ENCODE measurements around the gene RBCK1.
A peak's percentile ranks its signal among the peaks of the same experiment; 100 is the strongest.

The RBCK1 gene

GRCh38 chr20:460707-461106 is 52.6 kb downstream of the RBCK1 start:
- Histone ChIP-seq H3K36me3 (peaks cover 0 to 12% (median 4%) of the 10 kb centered on the region in 11 experiments; a peak in 3 of 22 replicates), H3K27ac (peak overlapping the region in 8 of 11 experiments; percentile 83 to 93 (median 90); a peak in 10 of 22 replicates), H3K4me2 (peak overlapping the region; percentile 73 to 94 (median 86)), H4K20me1 (peaks cover 57 to 66% (median 64%) of the 10 kb centered on the region in 11 experiments), H3K9ac (peak overlapping the region; percentile 87 to 98 (median 92); a peak in 17 of 22 replicates), H3K4me3 (peak overlapping the region; percentile 67 to 94 (median 82); a peak in 15 of 20 replicates), H3K4me1 (peaks cover 40 to 44% (median 42%) of the 10 kb centered on the region in 10 experiments), H3K27me3 (no peaks in the 10 kb centered on the region), H3K9me3 (replicated peaks in 1 of 11) (no peaks in the 10 kb centered on the region)
- no peak for TF ChIP-seq Cebpa-rat (IDR thresholded peaks at IDR 0.05)

GRCh38 chr20:461254-462198 is 53.4 kb downstream of the RBCK1 start:
- peaks cover 0 to 6% (median under 1%) of the 10 kb centered on the region in 11 experiments; a peak in 2 of 22 replicates for H3K36me3 ChIP-seq
- H3K27ac ChIP-seq = peak overlapping the region; percentile 83 to 93 (median 90)
- H4K20me1 ChIP-seq = peaks cover 49 to 57% (median 56%) of the 10 kb centered on the region in 11 experiments
- H3K9ac ChIP-seq = peak overlapping the region; percentile 87 to 98 (median 92)
- H3K9me3 ChIP-seq (replicated peaks in 1 of 11) = no peaks in the 10 kb centered on the region
- peaks cover 40 to 44% (median 42%) of the 10 kb centered on the region in 10 experiments for H3K4me1 ChIP-seq
- TF ChIP-seq Cebpa-rat (IDR thresholded peaks at IDR 0.05) = 0 out of 22 replicates have a peak, but pooled peaks of 2 of the 11 experiments have one; percentile 6 to 15
- H3K4me3 ChIP-seq = peak overlapping the region; percentile 67 to 94 (median 82)
- H3K27me3 ChIP-seq = no peaks in the 10 kb centered on the region
- peak overlapping the region; percentile 73 to 94 (median 86) for H3K4me2 ChIP-seq

DNA sequence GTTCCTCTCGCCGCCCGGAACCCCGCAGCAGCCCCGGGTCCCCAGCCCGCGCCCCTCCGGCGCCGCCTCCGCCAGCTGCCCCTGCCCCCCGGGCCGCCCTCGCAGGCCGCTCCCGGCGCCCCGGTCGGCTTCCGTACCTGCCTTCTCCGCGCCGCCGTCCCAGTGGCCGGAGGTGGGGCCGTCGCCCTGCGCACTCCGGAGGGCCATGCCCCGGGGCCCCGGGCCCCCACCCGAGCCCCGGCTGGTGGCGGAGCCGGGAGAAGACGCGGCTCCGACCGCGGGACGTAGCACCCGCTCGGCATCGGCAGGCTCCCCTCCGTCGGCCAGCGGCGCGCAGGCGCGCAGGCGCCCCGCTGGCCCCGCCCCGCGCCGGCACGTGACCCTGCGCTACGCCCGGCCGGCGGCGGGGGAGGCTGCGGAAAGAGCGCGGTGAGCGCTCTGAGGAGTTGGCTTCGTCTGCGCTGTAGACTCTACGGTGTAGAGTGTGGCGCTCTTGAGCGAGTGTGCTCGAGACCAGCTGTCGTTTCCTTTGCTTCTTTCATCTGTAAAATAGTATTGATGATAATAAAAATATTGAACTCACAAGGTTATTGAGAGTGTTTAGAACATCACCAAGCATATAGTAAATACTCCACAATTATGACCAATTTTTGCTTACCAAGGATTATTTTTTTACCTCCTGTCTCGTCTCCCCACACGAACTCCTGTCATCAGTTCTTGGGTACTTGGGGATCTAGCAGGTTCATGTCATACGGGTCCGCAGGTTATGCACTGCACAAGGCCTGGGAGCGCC is 54.3 kb downstream of the RBCK1 start, which contains the start of gene TBC1D20:
TBC1D20 (minus strand) TSS at position 335 of the 793 bp plus-strand sequence; CDS start at position 207, 128 bp downstream.
- no peak for TF ChIP-seq Cebpa-rat (IDR thresholded peaks at IDR 0.05)
- Histone ChIP-seq H3K4me2 (peak within 1 kb of the TSS; percentile 75 to 94 (median 86)), H4K20me1 (peaks cover 41 to 49% (median 47%) of the 10 kb centered on the region in 11 experiments), H3K4me1 (peaks cover 40 to 44% (median 42%) of the 10 kb centered on the region in 10 experiments), H3K36me3 (peaks cover 0 to 3% (median 0%) of the 10 kb centered on the region in 11 experiments; a peak in 2 of 22 replicates), H3K4me3 (peak within 1 kb of the TSS; percentile 67 to 94 (median 82)), H3K9me3 (replicated peaks in 1 of 11) (peaks cover 6 to 8% (median 8%) of the 10 kb centered on the region in 11 experiments; a peak in 21 of 22 replicates), H3K9ac (peak within 1 kb of the TSS; percentile 87 to 98 (median 92)), H3K27me3 (no peaks in the 10 kb centered on the region), H3K27ac (peak within 1 kb of the TSS; percentile 83 to 93 (median 90))

DNA sequence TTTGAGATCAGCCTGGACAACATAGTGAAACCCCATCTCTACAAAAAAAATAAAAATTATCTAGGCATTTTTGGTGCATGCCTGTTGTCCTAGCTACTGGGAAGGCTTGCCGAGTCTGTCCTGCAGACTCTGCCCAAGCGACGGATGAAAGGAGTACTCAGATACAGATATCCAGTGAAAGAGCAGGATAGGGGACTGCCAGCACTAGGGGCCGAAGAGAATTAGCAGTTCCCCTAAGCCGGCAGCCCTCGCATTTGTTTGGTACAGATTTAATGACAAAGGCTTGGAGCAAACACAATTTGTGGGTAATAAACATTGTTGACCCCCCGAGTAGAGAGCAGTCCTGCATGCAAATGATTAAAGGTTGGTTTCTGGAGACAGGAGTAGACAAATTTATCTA is 59.7 kb downstream of the RBCK1 start:
- H3K9me3 ChIP-seq (replicated peaks in 1 of 11) = peaks cover 57 to 62% (median 61%) of the 10 kb centered on the region in 11 experiments
- no peaks in the 10 kb centered on the region for H3K27me3 ChIP-seq
- no peaks in the 10 kb centered on the region for H4K20me1 ChIP-seq
- H3K4me2 ChIP-seq = no peak overlapping the region
- no peak overlapping the region for H3K9ac ChIP-seq
- H3K36me3 ChIP-seq = peaks cover 0 to 14% (median 9%) of the 10 kb centered on the region in 11 experiments; a peak in 16 of 22 replicates
- no peak overlapping the region for H3K27ac ChIP-seq
- no peak for TF ChIP-seq Cebpa-rat (IDR thresholded peaks at IDR 0.05)
- H3K4me1 ChIP-seq = peaks cover 4 to 6% (median 5%) of the 10 kb centered on the region in 10 experiments
- 0 out of 20 replicates have a peak overlapping the region, but pooled peaks of 1 of the 10 experiments have one; percentile 19 for H3K4me3 ChIP-seq

GRCh38 chr20:469746-470490 is 61.8 kb downstream of the RBCK1 start:
- no peak for TF ChIP-seq Cebpa-rat (IDR thresholded peaks at IDR 0.05)
- H3K4me3 ChIP-seq = no peak overlapping the region
- H3K4me2 ChIP-seq = no peak overlapping the region
- no peaks in the 10 kb centered on the region for H3K4me1 ChIP-seq
- no peaks in the 10 kb centered on the region for H4K20me1 ChIP-seq
- peaks cover 18 to 35% (median 29%) of the 10 kb centered on the region in 11 experiments for H3K36me3 ChIP-seq
- H3K9ac ChIP-seq = no peak overlapping the region
- peaks cover 67 to 81% (median 77%) of the 10 kb centered on the region in 11 experiments for H3K9me3 ChIP-seq (replicated peaks in 1 of 11)
- H3K27me3 ChIP-seq = no peaks in the 10 kb centered on the region
- H3K27ac ChIP-seq = no peak overlapping the region

- Histone ChIP-seq H3K4me2 (no peak overlapping the region), H3K9me3 (replicated peaks in 1 of 11) (peaks cover 61 to 74% (median 70%) of the 10 kb centered on the region in 11 experiments), H3K36me3 (peaks cover 37 to 59% (median 52%) of the 10 kb centered on the region in 11 experiments), H3K27me3 (no peaks in the 10 kb centered on the region), H3K9ac (no peak overlapping the region), H3K27ac (no peak overlapping the region), H3K4me3 (no peak overlapping the region), H4K20me1 (no peaks in the 10 kb centered on the region), H3K4me1 (no peaks in the 10 kb centered on the region)
- no peak for TF ChIP-seq Cebpa-rat (IDR thresholded peaks at IDR 0.05)
Measured at GRCh38 chr20:472137-472846, 64.2 kb downstream of the RBCK1 start.

GRCh38 chr20:472889-473292 is 64.8 kb downstream of the RBCK1 start:
- Histone ChIP-seq H4K20me1 (peaks cover 0 to under 1% (median 0%) of the 10 kb centered on the region in 11 experiments; a peak in 1 of 22 replicates), H3K9me3 (replicated peaks in 1 of 11) (peaks cover 55 to 68% (median 64%) of the 10 kb centered on the region in 11 experiments), H3K27me3 (no peaks in the 10 kb centered on the region), H3K27ac (no peak overlapping the region), H3K4me1 (no peaks in the 10 kb centered on the region), H3K9ac (no peak overlapping the region), H3K4me2 (no peak overlapping the region), H3K36me3 (peaks cover 43 to 65% (median 58%) of the 10 kb centered on the region in 11 experiments), H3K4me3 (no peak overlapping the region)
- no peak for TF ChIP-seq Cebpa-rat (IDR thresholded peaks at IDR 0.05)

Data from BLaER1 treated with 17β-estradiol and CSF1 and Interleukin-3, amounts not matched to agents 10 nM and 100 nM (cell line).